HG02623 (cell line): ENCODE data around the gene SHOX.

Experiments used
- ATAC-seq: cut with Tn5 transposase; IDR thresholded peaks from one replicate; pipeline ENCODE4 v1.9.1; 2021; ENCODE audit warnings: moderate library complexity; ENCODE audit not compliant: unreplicated experiment

Gene SHOX

DNA sequence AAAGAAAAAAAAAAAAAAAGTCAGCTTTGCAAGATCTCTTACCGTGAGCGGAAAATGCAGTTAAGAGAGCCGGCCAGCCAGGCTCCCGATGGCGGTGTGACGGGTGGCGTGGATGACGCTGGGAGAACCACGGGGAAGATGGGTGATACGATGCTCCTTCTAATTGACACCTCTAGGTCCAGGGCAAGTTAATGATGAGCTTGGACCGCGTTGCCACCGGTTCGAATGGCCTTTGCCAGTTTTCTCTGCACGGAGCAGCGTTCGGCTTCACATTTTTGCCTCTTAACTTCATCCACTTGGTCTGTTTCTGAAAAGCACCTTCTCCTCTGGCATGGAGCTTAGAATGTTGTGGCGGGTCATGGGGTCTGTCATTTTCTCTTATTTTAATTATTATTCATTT lies 33.2 kb downstream of the SHOX start:
- no peak for ATAC-seq

DNA sequence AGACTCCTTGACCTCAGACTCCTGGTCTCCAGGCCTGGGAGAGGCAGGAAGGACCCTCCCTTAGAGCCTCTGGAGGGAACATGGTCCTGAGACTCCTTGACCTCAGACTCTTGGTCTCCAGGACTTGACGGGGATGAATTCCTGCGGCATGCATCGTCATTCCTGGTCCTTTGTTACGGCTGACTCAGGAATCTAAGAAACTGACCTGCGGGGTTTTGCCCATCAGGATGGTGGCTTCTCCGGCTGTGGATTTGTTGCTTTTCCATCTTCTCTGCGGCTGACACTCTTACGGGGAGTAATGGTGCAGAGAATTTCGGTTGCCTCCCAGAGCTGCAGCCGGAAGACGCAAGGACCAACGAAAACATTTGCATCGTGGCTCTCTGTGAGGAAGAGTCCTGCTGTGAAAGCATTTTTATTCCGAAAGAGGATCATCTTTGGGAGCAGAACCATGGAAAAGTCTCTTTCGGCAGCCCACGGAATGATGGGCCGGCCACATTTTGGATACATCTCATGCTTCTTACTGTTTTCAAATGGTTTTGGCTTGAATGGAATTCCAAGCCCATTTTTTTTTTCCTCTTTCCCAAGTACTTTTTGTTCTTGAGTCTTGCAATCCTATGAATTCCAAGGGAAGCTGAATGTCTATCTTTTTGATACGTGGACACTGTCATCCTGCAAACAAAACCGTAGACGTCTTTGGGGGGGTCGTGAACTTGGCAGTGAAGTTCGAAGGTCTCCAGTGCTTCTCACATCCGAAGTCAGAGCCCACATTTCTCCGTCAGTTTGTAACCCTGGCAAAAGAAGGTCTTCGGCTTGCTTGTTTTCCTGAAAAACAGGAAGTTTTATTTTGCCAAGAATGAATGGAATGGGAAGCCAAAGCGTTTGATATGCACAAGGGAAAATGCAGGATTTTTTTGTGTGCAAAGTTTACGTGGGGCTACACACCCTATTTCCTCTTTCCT lies 36.5 kb downstream of the SHOX start:
- no peak for ATAC-seq

DNA sequence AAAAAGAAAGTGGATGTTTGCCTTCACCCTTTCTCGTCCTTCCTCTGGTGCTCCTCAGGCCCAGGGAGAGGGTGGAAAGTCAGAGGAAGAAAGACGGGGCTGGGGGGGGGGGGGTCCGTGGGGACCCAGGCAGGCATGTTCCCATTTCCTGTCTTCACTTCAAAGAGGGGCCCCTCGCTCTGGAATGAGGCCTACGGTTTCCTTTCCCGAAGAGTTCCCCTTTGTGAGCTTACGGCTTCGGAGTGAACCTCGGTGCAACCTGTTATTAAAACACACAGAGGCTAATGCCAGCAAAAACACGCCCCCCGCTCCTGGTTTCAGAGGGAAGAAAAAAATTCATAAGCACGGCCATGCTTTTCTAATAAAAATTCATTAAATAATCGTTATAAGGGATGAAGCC lies 40.1 kb downstream of the SHOX start:
- ATAC-seq = no peak

DNA sequence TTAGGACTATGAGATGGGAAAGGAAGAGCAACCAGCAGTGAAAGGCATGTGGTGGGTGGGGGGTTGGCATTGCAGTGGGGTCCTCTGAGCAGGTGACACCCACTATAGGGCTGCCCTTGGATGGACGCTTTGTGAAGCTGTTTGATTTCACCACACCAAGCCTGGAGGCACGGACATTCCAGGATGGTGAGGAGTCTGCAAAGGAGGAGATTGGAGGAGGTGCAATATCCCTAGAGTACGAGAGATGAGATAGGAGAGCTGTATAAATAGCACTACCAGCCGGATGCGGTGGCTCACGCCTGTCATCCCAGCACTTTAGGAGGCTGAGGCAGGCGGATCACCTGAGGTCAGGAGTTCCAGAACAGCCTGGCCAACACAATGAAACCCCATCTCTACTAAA lies 42.3 kb downstream of the SHOX start:
- ATAC-seq = no peak

DNA sequence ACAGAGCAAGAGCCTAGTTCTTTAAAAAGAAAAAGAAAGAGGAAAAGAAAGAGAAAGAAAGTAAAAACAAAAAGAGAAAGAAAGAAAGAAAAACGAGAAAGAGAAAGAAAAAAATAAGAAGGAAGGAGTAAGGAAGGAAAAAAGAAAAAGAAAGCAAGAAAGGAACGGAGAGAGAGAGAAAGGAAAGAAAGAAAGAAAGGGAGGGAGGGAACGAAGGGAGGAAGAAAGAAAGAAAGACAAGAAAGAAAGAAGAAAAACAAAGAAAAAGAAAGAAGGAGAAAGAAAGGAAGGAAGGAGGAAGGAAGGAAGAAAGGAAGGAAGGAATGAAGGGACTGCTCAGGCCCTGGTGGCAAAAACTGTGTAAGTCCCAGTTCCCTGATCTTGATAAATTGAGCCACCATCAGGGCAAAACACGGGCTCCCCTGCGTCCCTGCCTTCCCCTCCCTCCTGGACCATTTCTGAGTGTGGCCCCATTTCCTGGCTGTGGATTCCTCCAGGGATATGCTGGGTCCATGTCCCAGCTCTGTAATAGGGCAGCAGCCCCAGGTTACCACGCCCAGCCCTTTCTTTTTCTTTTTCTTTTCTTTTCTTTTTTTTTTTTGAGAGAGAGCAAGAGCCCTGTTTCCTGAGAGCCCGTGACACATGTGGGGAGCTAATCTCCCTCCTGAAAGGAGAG lies 44.8 kb downstream of the SHOX start:
- ATAC-seq = no peak

DNA sequence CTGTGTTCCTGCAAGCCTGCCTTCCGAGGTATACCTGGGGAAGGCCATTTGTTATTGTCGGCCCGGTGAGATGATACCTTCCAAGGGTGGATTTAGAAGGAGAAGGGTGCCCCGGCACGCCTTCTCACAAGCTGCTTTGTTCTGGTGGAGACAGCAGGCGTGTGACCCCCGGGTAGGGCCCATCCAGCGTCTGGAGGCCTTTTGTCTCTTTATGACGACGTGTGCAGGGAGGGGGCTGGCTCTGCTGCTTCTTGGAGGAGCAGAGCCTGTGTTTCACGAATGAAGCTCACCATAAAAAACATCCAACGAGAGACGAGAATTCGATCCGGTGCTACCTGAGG lies 45.3 kb downstream of the SHOX start:
- no peak for ATAC-seq

DNA sequence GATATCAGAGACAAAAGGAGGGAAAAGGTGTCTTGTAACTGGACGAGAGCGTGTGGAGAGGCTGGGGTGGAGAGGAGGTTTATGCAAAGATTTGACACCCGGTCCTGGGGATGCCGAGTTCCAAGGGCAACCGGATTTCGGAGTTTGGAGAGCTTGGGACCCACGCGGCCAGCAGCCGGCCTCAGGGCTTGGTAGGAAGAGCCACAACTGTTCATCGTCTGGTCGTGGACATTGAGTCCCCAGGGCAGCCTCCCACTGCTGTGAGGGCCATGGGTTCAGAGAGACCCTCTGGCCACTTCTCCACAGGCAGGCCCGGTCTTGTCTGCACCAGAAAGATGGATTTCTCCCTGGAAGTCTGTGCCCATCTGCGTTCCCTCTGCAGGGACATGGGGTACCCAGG lies 46.8 kb downstream of the SHOX start:
- ATAC-seq = no peak

DNA sequence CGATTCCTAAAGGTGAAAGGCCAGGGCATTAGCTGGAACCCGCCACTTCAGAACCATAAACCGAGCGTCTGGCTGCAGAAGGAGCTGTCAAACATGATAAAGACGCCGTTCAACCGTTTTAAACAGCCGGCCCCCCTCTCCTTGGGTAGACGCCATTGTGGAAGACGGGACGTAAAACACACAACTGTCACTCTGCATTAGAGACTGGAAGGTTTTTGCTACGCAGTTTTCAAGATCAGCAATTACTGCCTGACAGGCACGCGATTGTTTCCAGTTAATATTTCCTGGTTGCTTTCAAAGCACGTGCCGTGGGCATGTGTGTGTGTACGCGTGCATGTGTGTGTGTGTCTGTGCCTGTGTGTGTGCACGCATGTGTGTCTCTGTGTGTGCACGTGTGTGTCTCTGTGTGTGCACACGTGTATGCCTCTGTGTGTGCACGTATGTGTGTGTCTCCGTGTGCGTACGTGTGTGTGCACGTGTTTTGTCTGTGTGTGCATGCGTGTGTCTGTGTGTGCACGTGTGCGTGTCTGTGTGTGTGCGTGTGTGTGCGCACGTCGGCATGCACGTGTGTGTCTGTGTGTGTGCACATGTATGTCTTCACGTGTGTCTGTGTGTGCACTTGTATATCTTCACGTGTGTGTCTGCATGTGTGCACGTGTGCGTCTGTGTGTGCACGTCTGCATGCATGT lies 48.8 kb downstream of the SHOX start:
- ATAC-seq = no peak

DNA sequence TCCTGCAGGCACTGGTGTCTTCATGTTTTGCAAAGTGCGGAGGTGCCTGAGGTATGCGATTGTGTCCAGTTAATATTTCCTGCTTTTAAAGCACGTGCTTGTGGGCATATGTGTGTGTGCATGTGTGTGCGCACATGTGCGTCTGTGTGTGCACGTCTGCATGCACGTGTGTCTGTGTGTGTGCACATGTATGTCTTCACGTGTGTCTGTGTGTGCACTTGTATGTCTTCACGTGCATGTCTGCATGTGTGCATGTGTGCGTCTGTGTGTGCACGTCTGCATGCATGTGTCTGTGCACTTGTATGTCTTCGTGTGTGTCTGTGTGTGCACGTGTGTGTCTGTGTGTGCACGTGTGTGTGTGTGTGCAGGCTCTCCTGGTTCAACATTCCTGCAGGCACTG lies 49.5 kb downstream of the SHOX start:
- no peak for ATAC-seq

DNA sequence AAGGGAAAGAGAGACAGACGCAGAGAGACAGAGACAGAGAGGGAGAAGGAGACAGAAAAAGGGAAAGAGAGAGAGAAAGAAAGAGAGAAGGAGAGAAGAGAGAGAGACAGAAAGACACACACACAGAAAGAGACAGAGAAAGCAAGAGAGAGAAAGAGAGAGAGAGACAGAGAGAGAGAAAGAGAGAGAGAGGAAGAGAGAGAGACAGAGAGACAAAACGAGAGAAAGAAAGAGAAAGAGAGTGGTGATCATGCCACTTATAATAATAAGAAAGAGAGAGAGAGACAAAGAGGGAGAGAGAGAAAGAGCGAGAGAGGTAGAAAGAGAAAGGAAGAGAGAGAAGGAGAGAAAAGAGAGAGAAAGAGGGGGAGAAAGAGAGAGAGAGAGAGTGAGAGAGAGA lies 51.4 kb downstream of the SHOX start:
- ATAC-seq = no peak

DNA sequence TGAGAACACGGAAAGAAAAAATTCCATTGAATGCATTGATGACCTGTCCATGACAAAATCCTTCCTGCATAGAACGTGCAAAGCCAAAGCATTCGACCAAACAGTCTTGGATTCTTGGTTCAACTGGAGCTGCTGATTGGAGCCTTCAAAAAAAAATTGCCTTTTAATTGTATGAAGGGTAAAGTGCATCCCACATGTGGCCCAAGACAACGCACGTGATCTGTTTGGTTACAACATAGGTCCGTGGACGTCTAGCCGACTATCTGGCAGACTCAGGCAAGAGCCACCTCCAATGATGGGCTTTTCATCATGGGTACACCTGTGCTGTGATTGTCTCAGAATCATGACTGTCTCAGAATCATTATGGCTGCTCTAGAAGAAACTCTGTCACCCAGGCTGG lies 52.3 kb downstream of the SHOX start:
- ATAC-seq = no peak

DNA sequence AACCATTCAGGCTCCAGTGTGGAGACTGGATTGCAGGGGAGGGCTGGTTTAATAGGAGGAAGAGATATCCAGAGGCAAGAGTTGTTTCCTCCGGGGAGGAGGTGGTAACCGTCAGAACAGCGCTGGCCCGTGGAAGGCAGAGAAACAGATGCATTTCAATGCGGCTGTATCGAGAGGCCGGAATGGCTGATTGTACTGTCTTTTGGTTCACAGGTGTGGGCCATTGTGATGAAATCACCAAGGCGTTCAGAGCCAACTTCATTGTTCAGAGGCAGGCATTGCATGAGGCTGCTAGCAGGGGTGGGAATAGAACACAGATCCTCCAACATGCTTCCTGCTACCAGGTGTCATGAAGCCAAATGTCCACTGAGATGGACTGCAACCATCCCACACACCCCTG lies 53.0 kb downstream of the SHOX start:
- no peak for ATAC-seq

DNA sequence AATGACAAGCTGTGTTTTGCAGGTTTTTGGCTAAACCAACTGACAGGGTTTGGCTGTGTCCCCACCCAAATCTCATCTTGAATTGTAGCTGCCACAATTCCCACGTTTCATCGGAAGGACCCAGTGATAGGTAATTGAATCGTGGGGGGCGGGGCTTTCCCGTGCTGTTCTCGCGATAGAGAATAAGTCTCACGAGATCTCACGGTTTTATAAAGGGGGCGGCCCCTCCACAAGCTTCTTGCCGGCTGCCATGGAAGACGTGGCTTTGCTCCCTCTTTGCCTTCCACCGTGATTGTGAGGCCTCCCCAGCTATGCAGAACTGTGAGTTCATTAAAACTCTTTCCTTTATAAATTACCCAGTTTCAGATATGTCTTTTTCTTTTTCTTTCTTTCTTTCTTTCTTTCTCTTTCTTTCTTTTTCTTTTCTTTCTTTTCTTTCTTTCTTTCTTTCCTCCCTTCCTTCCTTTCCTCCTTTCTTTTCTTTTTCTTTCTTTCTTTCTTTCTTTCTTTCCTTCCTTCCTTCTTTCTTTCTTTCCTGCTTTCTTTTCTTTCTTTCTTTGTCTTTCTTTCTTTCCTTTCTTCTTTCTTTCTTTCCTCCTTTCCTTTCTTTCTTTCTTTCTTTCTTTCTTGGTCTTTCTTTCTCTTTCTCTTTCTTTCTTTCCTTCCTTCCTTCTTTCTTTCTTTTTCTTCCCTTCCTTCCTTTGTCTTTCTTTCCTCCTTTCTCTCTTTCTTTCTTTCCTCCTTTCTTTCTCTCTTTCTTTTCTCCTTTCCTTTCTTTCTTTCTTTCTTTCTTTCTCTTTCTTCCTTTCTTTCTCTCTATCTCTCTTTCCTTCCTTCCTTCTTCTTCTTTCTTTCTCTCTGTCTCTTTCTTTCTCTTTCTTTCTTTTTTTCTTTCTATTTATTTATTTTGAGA lies 54.8 kb downstream of the SHOX start:
- ATAC-seq = no peak

DNA sequence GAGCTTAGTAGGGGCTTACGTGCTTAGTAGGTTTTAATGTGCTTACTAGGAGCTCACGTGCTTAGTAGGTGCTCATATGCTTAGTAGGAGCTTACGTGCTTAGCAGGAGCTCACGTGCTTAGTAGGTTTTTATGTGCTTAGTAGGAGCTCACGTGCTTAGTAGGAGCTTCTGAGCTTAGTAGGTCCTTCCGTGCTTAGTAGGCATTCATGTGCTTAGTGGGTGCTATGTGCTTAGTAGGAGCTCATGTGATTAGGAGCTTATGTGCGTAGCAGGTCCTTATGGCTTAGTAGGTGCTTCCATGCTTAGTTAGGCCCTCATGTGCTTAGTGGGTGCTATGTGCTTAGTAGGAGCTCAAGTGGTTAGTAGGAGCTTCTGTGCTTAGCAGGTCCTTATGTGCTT lies 59.4 kb downstream of the SHOX start:
- ATAC-seq = no peak

DNA sequence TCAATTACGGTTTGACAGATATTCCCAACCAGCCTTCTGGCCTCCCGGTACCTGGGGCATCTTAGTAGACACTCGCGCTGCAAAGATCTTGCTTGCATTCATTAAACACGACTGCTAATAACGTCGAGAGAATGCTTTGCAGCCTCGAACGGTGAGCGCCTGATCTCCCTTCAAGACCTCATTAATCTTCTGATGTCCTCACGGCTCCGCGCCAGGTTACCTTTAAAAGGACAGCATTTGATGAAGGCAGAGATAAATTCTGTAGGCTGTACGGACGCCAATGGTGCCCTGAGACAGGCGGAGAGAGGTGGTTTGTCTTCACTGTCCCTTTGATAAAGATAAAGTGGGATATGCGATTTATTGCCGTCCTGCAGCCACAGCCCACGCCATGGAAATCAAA lies 64.2 kb downstream of the SHOX start:
- no peak for ATAC-seq

DNA sequence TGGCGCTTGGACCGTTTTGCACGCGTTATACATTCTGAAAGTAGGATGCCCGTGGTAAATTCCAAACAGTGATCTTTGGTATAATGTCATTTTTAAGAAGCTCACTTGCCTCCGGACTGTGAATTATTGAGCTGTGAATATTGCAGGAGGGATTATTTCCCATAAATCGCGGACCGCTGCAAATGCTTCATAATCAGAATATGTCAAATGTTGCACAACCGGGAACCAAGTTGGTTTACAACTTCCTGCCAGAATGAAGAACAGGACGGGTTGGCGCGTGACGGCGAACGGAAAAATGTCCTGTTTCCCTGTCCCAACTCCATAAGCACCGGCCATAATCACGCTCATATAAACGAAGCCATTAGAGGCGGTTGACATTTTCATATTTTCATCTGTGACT lies 67.6 kb downstream of the SHOX start:
- ATAC-seq = no peak

DNA sequence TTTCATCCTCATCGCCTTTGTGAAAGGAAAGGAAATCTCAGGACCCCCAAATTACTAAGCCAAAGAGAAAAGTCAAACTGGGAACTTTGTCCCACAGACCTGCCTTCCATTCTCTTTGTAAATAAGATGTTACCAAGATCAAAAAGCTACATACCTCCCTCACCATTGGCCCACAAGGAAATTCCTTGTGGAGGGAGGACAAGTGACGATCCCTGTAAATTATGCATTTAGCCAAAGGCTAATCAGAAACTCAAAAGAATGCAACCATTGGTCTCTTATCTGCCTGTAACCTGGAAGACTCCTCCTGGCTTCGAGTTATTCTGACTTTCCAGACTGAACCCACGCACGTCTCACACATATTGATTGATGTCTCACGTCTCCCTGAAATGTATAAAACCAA lies 70.3 kb downstream of the SHOX start:
- no peak for ATAC-seq

DNA sequence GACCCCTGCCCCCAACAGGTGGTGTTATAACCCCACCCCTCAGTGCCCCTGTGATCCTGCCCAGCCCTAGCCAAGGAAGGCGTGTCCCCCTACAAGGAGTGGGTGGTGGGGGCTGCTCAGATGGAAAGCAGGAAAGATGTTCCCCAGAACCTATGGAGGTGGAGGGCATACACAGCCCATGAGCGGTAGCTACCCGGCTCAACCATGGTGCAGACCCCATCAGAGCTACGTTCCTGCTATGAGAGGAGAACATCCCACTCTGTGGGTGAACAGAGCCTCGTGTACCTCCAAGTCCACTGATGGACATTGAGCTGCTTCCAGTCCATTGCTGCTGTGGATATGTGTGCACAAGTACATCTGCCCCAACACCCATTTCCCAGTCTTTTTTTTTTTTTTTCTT lies 71.1 kb downstream of the SHOX start:
- no peak for ATAC-seq

DNA sequence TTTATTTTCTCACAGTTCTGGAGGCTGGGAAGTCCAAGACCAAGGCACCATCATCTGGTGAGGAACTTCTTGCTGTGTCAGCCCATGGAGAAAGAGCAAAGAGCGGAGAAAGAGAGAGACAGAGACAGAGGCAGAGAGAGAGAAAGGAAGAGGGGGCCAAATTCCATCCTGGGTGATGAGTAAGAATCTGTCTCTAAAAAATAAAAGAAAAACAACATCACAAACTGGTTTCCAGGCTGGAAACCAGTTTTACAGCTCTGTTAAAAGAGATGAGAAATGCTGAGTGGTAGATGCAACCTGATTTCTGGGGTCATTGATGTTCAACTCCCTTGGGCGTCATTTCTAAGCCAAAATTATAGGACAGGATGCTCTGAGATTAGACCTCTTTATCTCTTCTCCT lies 72.9 kb downstream of the SHOX start:
- ATAC-seq = no peak

DNA sequence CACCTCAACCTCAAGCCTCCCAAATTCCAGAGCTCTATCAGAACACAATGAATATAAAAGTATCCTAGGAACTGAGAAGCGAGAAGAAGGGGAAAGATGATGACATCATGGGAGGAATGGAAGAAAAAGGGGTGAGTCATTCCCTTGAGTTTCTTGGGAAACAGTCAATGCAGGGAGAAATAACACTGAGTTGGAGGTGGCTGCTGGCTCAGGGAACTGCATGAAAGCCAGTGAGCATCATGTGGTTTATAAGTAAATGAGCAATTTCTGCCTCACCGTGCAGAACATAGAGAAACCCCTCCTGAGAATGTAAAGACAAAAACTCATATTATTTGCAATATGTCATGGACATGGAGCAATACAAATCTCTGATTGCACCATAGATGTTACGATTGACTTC lies 73.3 kb downstream of the SHOX start:
- ATAC-seq = no peak
